H1 (cell line): Measurements from ENCODE around the gene SPTBN1. TPM values are rescaled to one million over a fixed set of nuclear protein-coding genes. Genes with fewer than 3 reads are reported as not detected.

Experiments
- CTCF ChIA-PET: fragments of 300-600 bp; sonication (Branson Sonifier 250); formaldehyde crosslinking; loops from one replicate; lab custom pipeline; 2021; ENCODE audit not compliant: partially characterized antibody; lab: Charles Lee
- POLR2A ChIA-PET: fragments of 300-600 bp; sonication (Branson Sonifier 250); formaldehyde crosslinking; loops from one replicate; lab custom pipeline; 2021; ENCODE audit warnings: inconsistent platforms; ENCODE audit not compliant: partially characterized antibody; lab: Charles Lee
- DNase-seq, 2 experiments: peaks; one replicate each; pipeline versions ENCODE4 v3.0.0 to v3.0.0-alpha.2; 2010 to 2022; ENCODE audit warnings: low spot score in 2 of 2, low read depth in 1 of 2, mixed read lengths in 1 of 2
- FAIRE-seq: peaks from 2 replicates; lab custom pipeline; 2011; peaks lifted over from hg19 to GRCh38; lab: Jason Lieb, UNC
- H2AFZ ChIP-seq: 2 replicates; pipeline ENCODE4 v1.8.1; 2012; ENCODE audit warnings: low read length, inconsistent platforms
- H2AK5ac ChIP-seq: 2 replicates; pipeline ENCODE4 v1.6.1; 2013; ENCODE audit warnings: low read depth, low read length
- H2BK120ac ChIP-seq: replicated peaks from 2 replicates; pipeline ENCODE3; 2013; ENCODE audit warnings: low read depth, low read length, inconsistent platforms
- H2BK12ac ChIP-seq: 2 replicates; pipeline ENCODE4 v1.6.1; 2013; ENCODE audit warnings: low read depth, low read length
- H2BK15ac ChIP-seq: 2 replicates; pipeline ENCODE4 v1.6.1; 2013; ENCODE audit warnings: low read length
- H2BK20ac ChIP-seq: 2 replicates; pipeline ENCODE4 v1.6.1; 2013; ENCODE audit warnings: low read length
- H2BK5ac ChIP-seq: 2 replicates; pipeline ENCODE4 v1.6.1; 2013; ENCODE audit warnings: low read depth, low read length
- H3K14ac ChIP-seq: 2 replicates; pipeline ENCODE4 v1.6.1; 2013; ENCODE audit warnings: inconsistent platforms; ENCODE audit not compliant: insufficient read length
- H3K18ac ChIP-seq: 2 replicates; pipeline ENCODE4 v1.6.1; 2013; ENCODE audit warnings: low read length; ENCODE audit errors: extremely low read depth
- H3K23ac ChIP-seq: 2 replicates; pipeline ENCODE4 v1.6.1; 2013; ENCODE audit warnings: inconsistent platforms; ENCODE audit not compliant: insufficient read length
- H3K23me2 ChIP-seq: 2 replicates; pipeline ENCODE4 v1.6.1; 2013; ENCODE audit warnings: low read depth, low read length
- H3K27ac ChIP-seq: 2 replicates; pipeline ENCODE4 v1.6.1; 2011; ENCODE audit warnings: low read depth, low read length, inconsistent platforms
- H3K27me3 ChIP-seq, 4 experiments: replicated peaks in 1 of 4; 1 replicate in 1 of 4; 2 replicates in 3 of 4; pipeline versions ENCODE4 v1.6.1 to v1.8.1; 2011 to 2013; ENCODE audit warnings: low read length in 3 of 4, mild to moderate bottlenecking in 3 of 4, inconsistent platforms in 2 of 4, mixed read lengths in 2 of 4, moderate library complexity in 1 of 4; ENCODE audit not compliant: control insufficient read depth in 3 of 4, insufficient read depth in 3 of 4; ENCODE audit errors: extremely low read depth in 1 of 4
- H3K36me3 ChIP-seq, 4 experiments: 2 replicates each; pipeline versions ENCODE4 v1.6.1 to v1.8.1; 2011 to 2013; ENCODE audit warnings: mild to moderate bottlenecking in 4 of 4, low read length in 3 of 4, moderate library complexity in 2 of 4, control low read depth in 1 of 4, inconsistent platforms in 1 of 4; ENCODE audit not compliant: insufficient read depth in 4 of 4, control insufficient read depth in 2 of 4
- H3K4ac ChIP-seq: replicated peaks from 2 replicates; pipeline ENCODE3; 2013; ENCODE audit warnings: low read length, low read depth, mixed read lengths, inconsistent platforms; ENCODE audit not compliant: insufficient read length
- H3K4me1 ChIP-seq, 4 experiments: replicated peaks in 1 of 4; 1 replicate in 1 of 4; 2 replicates in 3 of 4; pipeline versions ENCODE4 v1.6.1 to v1.8.1; 2011 to 2013; ENCODE audit warnings: low read length in 3 of 4, inconsistent platforms in 2 of 4, mixed read lengths in 1 of 4; ENCODE audit not compliant: insufficient read depth in 4 of 4, control insufficient read depth in 3 of 4
- H3K4me2 ChIP-seq, 2 experiments: 2 replicates each; pipeline versions ENCODE4 v1.6.1 to v1.8.1; 2011 to 2013; ENCODE audit warnings: low read depth in 2 of 2, low read length in 2 of 2, control low read depth in 1 of 2, inconsistent platforms in 1 of 2, mild to moderate bottlenecking in 1 of 2; ENCODE audit not compliant: insufficient read depth in 1 of 2
- H3K4me3 ChIP-seq, 4 experiments: fragments of 200-600, 300-600 bp in 1 of 4; sonication (generic), shearing (Covaris generic), sonication (Bioruptor Twin) in 1 of 4; 2 replicates each; pipeline versions ENCODE4 v1.5.1 to v1.8.1; 2011 to 2016; ENCODE audit warnings: low read length in 4 of 4, low read depth in 3 of 4, control low read depth in 2 of 4, inconsistent platforms in 2 of 4, mild to moderate bottlenecking in 2 of 4, mixed read lengths in 1 of 4, moderate library complexity in 1 of 4; ENCODE audit not compliant: insufficient read depth in 2 of 4; ENCODE audit errors: extremely low read depth in 1 of 4
- H3K56ac ChIP-seq: replicated peaks from 2 replicates; pipeline ENCODE3; 2013; ENCODE audit warnings: low read depth, mild to moderate bottlenecking, mixed read lengths, low read length, inconsistent platforms; ENCODE audit not compliant: insufficient read length
- H3K79me1 ChIP-seq: 2 replicates; pipeline ENCODE4 v1.6.1; 2013; ENCODE audit warnings: low read depth, low read length, control low read depth
- H3K79me2 ChIP-seq, 2 experiments: 2 replicates each; pipeline versions ENCODE4 v1.6.1 to v1.8.1; 2012 to 2013; ENCODE audit warnings: low read length in 2 of 2, mild to moderate bottlenecking in 2 of 2, inconsistent platforms in 1 of 2; ENCODE audit not compliant: insufficient read depth in 2 of 2, control insufficient read depth in 1 of 2
- H3K9ac ChIP-seq, 4 experiments: replicated peaks in 1 of 4; 1 replicate in 1 of 4; 2 replicates in 3 of 4; pipeline versions ENCODE4 v1.6.1 to v1.8.1; 2011 to 2013; ENCODE audit warnings: low read depth in 3 of 4, low read length in 3 of 4, control low read depth in 2 of 4, mild to moderate bottlenecking in 2 of 4, moderate library complexity in 2 of 4, inconsistent platforms in 1 of 4; ENCODE audit errors: extremely low read depth in 1 of 4
- H3K9me3 ChIP-seq, 2 experiments: 2 replicates each; pipeline versions ENCODE4 v1.6.1 to v1.8.1; 2012 to 2013; ENCODE audit warnings: mild to moderate bottlenecking in 2 of 2, moderate library complexity in 2 of 2, control low read depth in 1 of 2, inconsistent platforms in 1 of 2, low read depth in 1 of 2, low read length in 1 of 2, mixed read lengths in 1 of 2; ENCODE audit not compliant: insufficient read depth in 2 of 2
- H4K20me1 ChIP-seq, 2 experiments: replicated peaks in 1 of 2; 2 replicates each; pipeline versions ENCODE3 to v1.8.1; 2011 to 2013; ENCODE audit warnings: inconsistent platforms in 2 of 2, low read length in 2 of 2, mild to moderate bottlenecking in 1 of 2; ENCODE audit not compliant: insufficient read depth in 2 of 2, control insufficient read depth in 1 of 2
- H4K5ac ChIP-seq: 2 replicates; pipeline ENCODE4 v1.6.1; 2013; ENCODE audit warnings: low read length, low read depth, mixed read lengths, inconsistent platforms; ENCODE audit not compliant: insufficient read length
- H4K8ac ChIP-seq: 2 replicates; pipeline ENCODE4 v1.8.0; 2013; ENCODE audit warnings: mild to moderate bottlenecking, moderate library complexity, low read length, inconsistent platforms; ENCODE audit not compliant: insufficient read depth; ENCODE audit errors: extremely low read depth
- H4K91ac ChIP-seq: replicated peaks from 2 replicates; pipeline ENCODE3; 2013; ENCODE audit warnings: low read length, mixed read lengths, inconsistent platforms; ENCODE audit not compliant: insufficient read length
- CREB1 ChIP-seq: IDR thresholded peaks from 2 replicates; pipeline ENCODE4 v1.6.1; 2012; ENCODE audit warnings: inconsistent platforms
- RAD21 ChIP-seq, 2 experiments: IDR thresholded peaks in 1 of 2; conservative IDR thresholded peaks in 1 of 2; 2 replicates each; pipeline ENCODE4 v1.6.1; 2011; ENCODE audit warnings: low read depth in 2 of 2, low read length in 2 of 2, improper control_type of control experiment in 1 of 2, inconsistent platforms in 1 of 2, mild to moderate bottlenecking in 1 of 2, moderate library complexity in 1 of 2
- RBBP5 ChIP-seq: IDR thresholded peaks from 2 replicates; pipeline ENCODE4 v1.7.1; 2012; ENCODE audit warnings: low read depth, mild to moderate bottlenecking, inconsistent platforms, low read length, moderate library complexity, borderline replicate concordance
- RNF2 ChIP-seq: fragments of 200-900, 300-1000 bp; sonication (generic); IDR thresholded peaks from 2 replicates; pipeline ENCODE4 v1.7.1; 2016; ENCODE audit warnings: borderline replicate concordance, low read depth, mild to moderate bottlenecking, antibody characterized with exemption, low read length; ENCODE audit not compliant: poor library complexity, severe bottlenecking; ENCODE audit errors: missing control alignments
- TBP ChIP-seq: IDR thresholded peaks from 2 replicates; pipeline ENCODE4 v1.6.1; 2011; ENCODE audit warnings: low read depth, low read length, improper control_type of control experiment
- ZNF274 ChIP-seq: IDR thresholded peaks from 2 replicates; pipeline ENCODE4 v1.7.0; 2012; ENCODE audit warnings: low read length, borderline replicate concordance; ENCODE audit errors: extremely low read depth
- WGBS, 2 experiments: shearing (Covaris generic) in 1 of 2; methylation state at CpG; one replicate each; pipeline versions ENCODE4 v1.1.6 to v1.1.7; 2013 to 2015; ENCODE audit warnings: low lambda C conversion rate in 2 of 2, mixed read lengths in 2 of 2, inconsistent platforms in 1 of 2, low coverage in 1 of 2, missing lambda C conversion rate in 1 of 2; ENCODE audit not compliant: insufficient replicate concordance in 2 of 2, insufficient coverage in 1 of 2, insufficient read length in 1 of 2; ENCODE audit errors: extremely low coverage in 1 of 2, missing lambda C conversion rate in 1 of 2; 5-methylcytosine and 5-hydroxymethylcytosine counted together
- polyA plus RNA-seq, 7 experiments: library from polyadenylated mRNA; depleted of rRNA in 3 of 7; stranded (reverse) in 5 of 7; unstranded in 2 of 7; fragments of >200 nt in 5 of 7; fragments of 200-250 nt in 2 of 7; gene quantifications; 1 replicate in 5 of 7; 2 replicates in 1 of 7; 4 replicates in 1 of 7; pipeline versions ENCODE4 v1.2.1 to v1.2.3, GENCODE V29; 2011 to 2013; ENCODE audit warnings: missing spikeins in 2 of 7, mixed read lengths in 2 of 7
- total RNA-seq: library from RNA; stranded (reverse); fragmentation: NEBNext Ultra II Directional; extraction: Animal tissue kit (Norgen Biotek cat#: 25700); gene quantifications from 2 replicates; pipeline ENCODE4 v1.2.1, GENCODE V29; 2021

The SPTBN1 gene
- total and polyA plus RNA-seq, 2 of the 8 experiments (the other 6 are each of a cell fraction or from before 2014, with no cell fraction given): 31.8 to 180 TPM

DNA sequence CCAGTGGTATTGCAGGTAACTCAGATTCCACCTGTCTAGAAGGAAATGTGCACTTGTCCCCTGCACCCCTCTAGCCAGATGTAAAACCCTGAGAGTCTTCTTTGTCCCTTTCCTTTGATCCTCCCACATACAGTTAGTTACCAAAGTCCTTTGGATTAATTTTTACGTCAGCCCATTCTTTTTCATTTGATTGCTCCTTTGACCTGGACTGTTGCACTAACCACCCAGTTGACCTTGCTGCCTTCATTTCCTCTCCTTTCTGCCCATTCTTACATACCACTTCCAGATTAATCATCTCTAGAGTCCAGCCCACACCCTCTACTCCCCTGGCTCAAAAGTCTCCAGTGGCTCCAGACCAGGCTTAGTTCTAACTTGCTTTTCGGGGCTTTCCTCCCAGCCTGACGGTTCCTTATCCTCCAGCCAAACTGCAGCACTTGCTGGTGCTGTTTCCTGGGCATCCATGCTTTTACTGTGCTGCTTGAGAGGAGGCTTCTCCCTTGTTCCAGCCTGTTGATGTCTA, 99.3 kb downstream of the SPTBN1 start:
- no peak for DNase-seq
- TF ChIP-seq RAD21 (IDR thresholded peaks at IDR 0.05 in 1 of 2, conservative IDR thresholded peaks at IDR 0.05 in 1 of 2; ENCODE audit: low read depth in 2 of 2, low read length in 2 of 2): no peak
- TF ChIP-seq ZNF274: no peak
- no peak for TF ChIP-seq RBBP5
- no peak for TF ChIP-seq TBP
- no peak for TF ChIP-seq CREB1
- TF ChIP-seq RNF2: no peak
- Histone ChIP-seq H3K27ac (no peak overlapping the region), H4K5ac (no peak overlapping the region), H2BK20ac (no peak overlapping the region), H3K4ac (no peak overlapping the region), H2BK15ac (no peak overlapping the region), H3K14ac (no peak overlapping the region), H3K23ac (no peak overlapping the region), H3K4me3 (no peak overlapping the region), H2BK5ac (no peak overlapping the region), H3K27me3 (no peaks in the 10 kb centered on the region), H3K18ac (no peak overlapping the region), H3K9ac (no peak overlapping the region), H2AK5ac (no peak overlapping the region), H2BK120ac (no peak overlapping the region), H4K20me1 (peaks cover 0 to 2% of the 10 kb centered on the region in 2 experiments), H2BK12ac (no peak overlapping the region), H4K91ac (no peak overlapping the region), H3K36me3 (no peaks in the 10 kb centered on the region), H3K79me2 (peaks cover 0 to 25% of the 10 kb centered on the region in 2 experiments; a peak in 3 of 4 replicates), H3K4me1 (peaks cover 7 to 14% (median 10%) of the 10 kb centered on the region in 4 experiments), H3K56ac (no peak overlapping the region), H4K8ac (no peak overlapping the region), H3K23me2 (peaks cover 19% of the 10 kb centered on the region), H3K79me1 (peaks cover 2% of the 10 kb centered on the region; the same call in 1 of the 2 replicates), H2AFZ (no peak overlapping the region), H3K4me2 (no peak overlapping the region), H3K9me3 (no peaks in the 10 kb centered on the region)
- 87% methylated on average over 3 of the region's 3 CpGs; no CpG with 5 or more reads in 1 of the 2 experiments for WGBS, 2 experiments
- no peak for FAIRE-seq
- ChIA-PET CTCF (interaction anchor here (1.2 kb wide), 1 partner anchor 53 kb away, joined by 5 read pairs; no protein-coding TSS in a partner anchor), POLR2A (interaction anchor here (1.8 kb wide), 1 partner anchor 49 kb away, joined by 5 read pairs; no protein-coding TSS in a partner anchor)
